Measurements from ENCODE around the gene CNGB1. TPM values are rescaled to one million over a fixed set of nuclear protein-coding genes. Genes with fewer than 3 reads are reported as not detected.

Gene CNGB1
- polyA plus RNA-seq (2011; rRNA removed) (not detected in 2 replicates), polyA minus RNA-seq (2011; rRNA and poly(A)+ RNA removed) (not detected in 2 replicates)

GRCh38 chr16:57970970-57971369 lies at the start of gene CNGB1:
CNGB1 (minus strand) TSS chr16:57971128; CDS start chr16:57967286, 3,842 bp downstream.
- TF ChIP-seq CTCF (IDR thresholded peaks at IDR 0.05; ENCODE audit: insufficient read depth, low read depth, low read length) = no peak
- Histone ChIP-seq H3K27me3 (ENCODE audit: control insufficient read depth, insufficient read depth, low read length) (peaks cover 11% of the 10 kb centered on the region), H3K36me3 (ENCODE audit: control insufficient read depth, insufficient read depth, low read length) (no peaks in the 10 kb centered on the region), H3K4me3 (ENCODE audit: low read depth, low read length) (no peak within 1 kb of the TSS)
- no peak for DNase-seq (ENCODE audit: low read depth)
- ChIA-PET POLR2A (no interaction called here), CTCF (no interaction called here)

- no peak for DNase-seq (ENCODE audit: low read depth)
- no peaks in the 10 kb centered on the region; the same call in none of the 2 replicates for H3K27me3 ChIP-seq (ENCODE audit: control insufficient read depth, insufficient read depth, low read length)
- peaks cover 5% of the 10 kb centered on the region for H3K36me3 ChIP-seq (ENCODE audit: control insufficient read depth, insufficient read depth, low read length)
- H3K4me3 ChIP-seq (ENCODE audit: low read depth, low read length) = no peak overlapping the region
- ChIA-PET POLR2A (no interaction called here), CTCF (interaction anchor here (0.6 to 3.4 kb wide), 4 partner anchors 100 to 108 kb away, joined by 3 to 16 read pairs (median 4); no protein-coding TSS in a partner anchor)
- no peak for TF ChIP-seq CTCF (IDR thresholded peaks at IDR 0.05; ENCODE audit: insufficient read depth, low read depth, low read length)
Measured at GRCh38 chr16:58019866-58020538, 49.1 kb upstream of the CNGB1 start.

GRCh38 chr16:58018803-58019202 lies 47.9 kb upstream of the CNGB1 start:
- DNase-seq (ENCODE audit: low read depth) = no peak
- ChIA-PET POLR2A (no interaction called here), CTCF (interaction anchor here (0.9 to 3.4 kb wide), 3 partner anchors 101 to 108 kb away, joined by 3 to 16 read pairs (median 4); no protein-coding TSS in a partner anchor)
- H3K36me3 ChIP-seq (ENCODE audit: control insufficient read depth, insufficient read depth, low read length) = peaks cover 5% of the 10 kb centered on the region
- H3K27me3 ChIP-seq (ENCODE audit: control insufficient read depth, insufficient read depth, low read length) = no peaks in the 10 kb centered on the region; the same call in 1 of the 2 replicates
- no peak overlapping the region for H3K4me3 ChIP-seq (ENCODE audit: low read depth, low read length)
- no peak for TF ChIP-seq CTCF (IDR thresholded peaks at IDR 0.05; ENCODE audit: insufficient read depth, low read depth, low read length)

DNA sequence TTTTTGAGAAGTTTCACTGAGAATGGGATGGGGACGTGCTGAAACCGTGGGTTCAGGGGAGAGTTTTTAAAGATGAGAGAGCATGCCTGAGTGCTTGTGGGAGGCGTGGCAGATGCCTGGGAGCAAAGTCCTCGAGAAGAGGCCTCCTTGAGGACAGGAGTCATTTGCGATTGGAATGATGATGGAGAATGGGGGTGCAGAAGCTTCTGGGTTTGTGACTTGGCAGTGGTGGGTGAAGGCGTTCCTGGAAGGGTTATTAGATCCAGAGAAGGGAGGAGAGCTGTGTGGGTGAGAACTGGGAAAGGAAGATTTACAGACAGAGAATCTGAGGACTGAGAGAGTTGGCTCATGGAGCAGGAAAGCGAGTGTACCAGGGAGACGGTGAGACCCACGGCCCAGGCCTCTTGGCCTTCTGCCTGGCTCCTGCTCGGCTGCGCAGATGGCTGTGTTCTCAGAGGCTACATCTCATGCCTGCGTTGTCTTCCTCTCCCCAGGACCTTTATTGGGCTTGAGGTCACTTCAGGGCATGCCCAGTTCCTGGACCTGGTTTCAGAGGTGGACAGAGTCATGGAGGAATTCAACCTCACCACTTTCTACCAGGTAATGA lies 46.0 kb upstream of the CNGB1 start:
- no peak overlapping the region for H3K4me3 ChIP-seq (ENCODE audit: low read depth, low read length)
- no peaks in the 10 kb centered on the region for H3K27me3 ChIP-seq (ENCODE audit: control insufficient read depth, insufficient read depth, low read length)
- ChIA-PET CTCF (interaction anchor here (3.4 kb wide), 1 partner anchor 105 kb away, joined by 16 read pairs; no protein-coding TSS in a partner anchor), POLR2A (no interaction called here)
- no peak for TF ChIP-seq CTCF (IDR thresholded peaks at IDR 0.05; ENCODE audit: insufficient read depth, low read depth, low read length)
- DNase-seq (ENCODE audit: low read depth) = no peak
- peaks cover 5% of the 10 kb centered on the region for H3K36me3 ChIP-seq (ENCODE audit: control insufficient read depth, insufficient read depth, low read length)

- CTCF ChIA-PET = interaction anchor here (0.7 to 3.5 kb wide), 7 partner anchors 8 to 425 kb away, joined by 3 to 13 read pairs (median 4); no protein-coding TSS in a partner anchor
- no peaks in the 10 kb centered on the region; the same call in 1 of the 2 replicates for H3K36me3 ChIP-seq (ENCODE audit: control insufficient read depth, insufficient read depth, low read length)
- no peak for DNase-seq (ENCODE audit: low read depth)
Measured at GRCh38 chr16:58013201-58013956, 42.5 kb upstream of the CNGB1 start.

More at GRCh38 chr16:58013201-58013956, 42.5 kb upstream of the CNGB1 start:
- no peak for TF ChIP-seq CTCF (IDR thresholded peaks at IDR 0.05; ENCODE audit: insufficient read depth, low read depth, low read length)
- Histone ChIP-seq H3K4me3 (ENCODE audit: low read depth, low read length) (no peak overlapping the region), H3K27me3 (ENCODE audit: control insufficient read depth, insufficient read depth, low read length) (no peaks in the 10 kb centered on the region)
- POLR2A ChIA-PET = no interaction called here
